NCI-H2227 (cell line): Measurements from ENCODE around the gene HMCN2.

Experiments
- DNase-seq: peaks from one replicate; lab custom pipeline; 2025; ENCODE audit not compliant: unreplicated experiment; lab: John Stamatoyannopoulos, UW

The HMCN2 gene

DNA sequence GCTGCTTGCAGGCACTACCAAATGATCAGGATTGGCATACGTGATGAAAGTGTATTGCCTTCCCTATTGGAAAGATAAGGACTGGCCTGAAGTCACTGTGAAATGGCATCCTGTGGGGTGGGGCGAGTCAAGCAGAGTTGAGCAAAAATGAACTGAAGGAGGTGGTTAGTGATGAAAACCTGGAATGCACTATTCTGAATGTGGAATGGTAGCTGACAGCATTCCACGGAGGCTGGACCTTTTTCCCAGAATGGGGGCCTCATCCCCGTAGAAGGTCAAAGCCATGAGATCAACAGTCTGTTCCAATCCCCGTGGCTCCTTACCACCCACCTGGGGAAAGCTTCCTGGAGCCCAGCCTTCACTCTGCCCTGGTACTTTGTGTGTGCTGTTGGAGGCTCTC lies 216.9 kb downstream of the HMCN2 start:
- peak; percentile 37 for DNase-seq

DNA sequence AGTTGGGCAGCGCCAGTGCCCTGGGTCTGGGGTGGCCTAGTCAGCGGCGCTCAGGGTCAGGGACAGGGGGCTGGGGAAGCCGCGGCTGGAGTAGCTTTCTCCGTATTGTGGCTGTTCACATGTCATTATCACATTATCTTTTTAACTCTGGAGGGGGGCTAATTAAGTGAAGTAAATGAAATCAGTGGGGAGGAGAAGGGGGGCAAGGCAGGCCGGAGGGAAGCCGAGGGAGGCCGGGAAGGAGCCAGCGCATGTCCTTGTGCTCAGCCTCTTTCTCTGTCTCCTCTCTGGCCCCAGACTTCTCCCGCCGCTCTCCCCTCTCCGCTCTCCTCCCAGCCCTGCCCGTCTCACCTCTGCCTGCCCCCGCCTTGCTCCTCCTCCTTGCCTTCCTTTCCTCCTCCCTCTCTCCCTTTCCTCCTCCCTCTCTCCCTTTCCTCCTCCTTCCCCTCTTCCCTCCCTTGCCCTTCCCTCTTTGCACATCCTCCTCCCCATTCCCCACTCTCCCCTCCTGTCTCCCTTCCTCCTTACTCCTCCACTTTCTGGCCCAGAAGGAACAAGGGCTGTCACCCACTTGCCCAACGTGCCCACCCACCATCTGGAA lies 217.9 kb downstream of the HMCN2 start:
- DNase-seq = peak; percentile 63
